GM23338 (cell line): Measurements from ENCODE around the gene LIMA1.

Source experiments
- CREB1 ChIP-seq: fragments of 250-450 bp; sonication (Bioruptor Pico); IDR thresholded peaks from 2 replicates; pipeline ENCODE4 v1.5.0; 2020; ENCODE audit warnings: low read depth, mild to moderate bottlenecking, moderate library complexity
- EZH2 ChIP-seq: fragments of 200-600 bp; sonication (generic); IDR thresholded peaks from one replicate; pipeline ENCODE4 v1.8.0; 2017; ENCODE audit warnings: antibody characterized with exemption, mild to moderate bottlenecking, low read depth; ENCODE audit not compliant: unreplicated experiment
- EZH2phosphoT487 ChIP-seq: fragments of 200-600 bp; sonication (generic); IDR thresholded peaks from one replicate; pipeline ENCODE4 v1.8.1; 2018; ENCODE audit warnings: antibody characterized with exemption; ENCODE audit not compliant: unreplicated experiment
- POLR2AphosphoS5 ChIP-seq: IDR thresholded peaks from 2 replicates; pipeline ENCODE4 v1.6.1; 2016; ENCODE audit warnings: antibody characterized with exemption, low read depth
- TF ChIP-seq, protein P1 (sequence below), 2 experiments: fragments of 200-600 bp in 1 of 2; sonication (generic) in 1 of 2; conservative IDR thresholded peaks; 2 replicates each; pipeline versions ENCODE4 v1.5.1 to v1.6.1; 2016 to 2017; ENCODE audit warnings: antibody characterized with exemption in 2 of 2, low read depth in 2 of 2, mild to moderate bottlenecking in 2 of 2, moderate library complexity in 1 of 2
- TF ChIP-seq, protein P2 (sequence below): IDR thresholded peaks from one replicate; pipeline ENCODE4 v1.6.1; 2018; ENCODE audit warnings: antibody characterized with exemption; ENCODE audit not compliant: unreplicated experiment

DNA sequence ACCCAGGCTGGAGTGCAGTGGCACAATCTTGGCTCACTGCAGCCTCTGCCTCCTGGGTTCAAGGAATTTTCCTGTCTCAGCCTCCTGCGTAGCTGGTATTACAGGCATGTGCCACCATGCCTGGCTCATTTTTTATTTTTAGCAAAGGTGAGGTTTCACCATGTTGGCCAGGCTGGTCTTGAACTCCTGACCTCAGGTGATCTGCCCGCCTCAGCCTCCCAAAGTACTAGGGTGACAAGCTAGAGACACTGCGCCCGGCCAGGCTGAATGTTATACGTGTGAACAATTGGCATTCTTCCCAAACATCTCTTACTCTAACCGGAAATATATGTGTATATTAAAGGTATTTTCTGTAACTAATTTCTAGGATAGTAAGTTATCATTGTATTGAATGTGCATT lies 13.2 kb upstream of the LIMA1 start:
- TF ChIP-seq POLR2AphosphoS5 (no peak), EZH2 (no peak), EZH2phosphoT487 (no peak), CREB1 (CRISPR knock-in tag) (no peak)
- TF ChIP-seq, protein P1, sequence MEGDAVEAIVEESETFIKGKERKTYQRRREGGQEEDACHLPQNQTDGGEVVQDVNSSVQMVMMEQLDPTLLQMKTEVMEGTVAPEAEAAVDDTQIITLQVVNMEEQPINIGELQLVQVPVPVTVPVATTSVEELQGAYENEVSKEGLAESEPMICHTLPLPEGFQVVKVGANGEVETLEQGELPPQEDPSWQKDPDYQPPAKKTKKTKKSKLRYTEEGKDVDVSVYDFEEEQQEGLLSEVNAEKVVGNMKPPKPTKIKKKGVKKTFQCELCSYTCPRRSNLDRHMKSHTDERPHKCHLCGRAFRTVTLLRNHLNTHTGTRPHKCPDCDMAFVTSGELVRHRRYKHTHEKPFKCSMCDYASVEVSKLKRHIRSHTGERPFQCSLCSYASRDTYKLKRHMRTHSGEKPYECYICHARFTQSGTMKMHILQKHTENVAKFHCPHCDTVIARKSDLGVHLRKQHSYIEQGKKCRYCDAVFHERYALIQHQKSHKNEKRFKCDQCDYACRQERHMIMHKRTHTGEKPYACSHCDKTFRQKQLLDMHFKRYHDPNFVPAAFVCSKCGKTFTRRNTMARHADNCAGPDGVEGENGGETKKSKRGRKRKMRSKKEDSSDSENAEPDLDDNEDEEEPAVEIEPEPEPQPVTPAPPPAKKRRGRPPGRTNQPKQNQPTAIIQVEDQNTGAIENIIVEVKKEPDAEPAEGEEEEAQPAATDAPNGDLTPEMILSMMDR (conservative IDR thresholded peaks at IDR 0.05; ENCODE audit: low read depth in 2 of 2): no peak
- TF ChIP-seq, protein P2, sequence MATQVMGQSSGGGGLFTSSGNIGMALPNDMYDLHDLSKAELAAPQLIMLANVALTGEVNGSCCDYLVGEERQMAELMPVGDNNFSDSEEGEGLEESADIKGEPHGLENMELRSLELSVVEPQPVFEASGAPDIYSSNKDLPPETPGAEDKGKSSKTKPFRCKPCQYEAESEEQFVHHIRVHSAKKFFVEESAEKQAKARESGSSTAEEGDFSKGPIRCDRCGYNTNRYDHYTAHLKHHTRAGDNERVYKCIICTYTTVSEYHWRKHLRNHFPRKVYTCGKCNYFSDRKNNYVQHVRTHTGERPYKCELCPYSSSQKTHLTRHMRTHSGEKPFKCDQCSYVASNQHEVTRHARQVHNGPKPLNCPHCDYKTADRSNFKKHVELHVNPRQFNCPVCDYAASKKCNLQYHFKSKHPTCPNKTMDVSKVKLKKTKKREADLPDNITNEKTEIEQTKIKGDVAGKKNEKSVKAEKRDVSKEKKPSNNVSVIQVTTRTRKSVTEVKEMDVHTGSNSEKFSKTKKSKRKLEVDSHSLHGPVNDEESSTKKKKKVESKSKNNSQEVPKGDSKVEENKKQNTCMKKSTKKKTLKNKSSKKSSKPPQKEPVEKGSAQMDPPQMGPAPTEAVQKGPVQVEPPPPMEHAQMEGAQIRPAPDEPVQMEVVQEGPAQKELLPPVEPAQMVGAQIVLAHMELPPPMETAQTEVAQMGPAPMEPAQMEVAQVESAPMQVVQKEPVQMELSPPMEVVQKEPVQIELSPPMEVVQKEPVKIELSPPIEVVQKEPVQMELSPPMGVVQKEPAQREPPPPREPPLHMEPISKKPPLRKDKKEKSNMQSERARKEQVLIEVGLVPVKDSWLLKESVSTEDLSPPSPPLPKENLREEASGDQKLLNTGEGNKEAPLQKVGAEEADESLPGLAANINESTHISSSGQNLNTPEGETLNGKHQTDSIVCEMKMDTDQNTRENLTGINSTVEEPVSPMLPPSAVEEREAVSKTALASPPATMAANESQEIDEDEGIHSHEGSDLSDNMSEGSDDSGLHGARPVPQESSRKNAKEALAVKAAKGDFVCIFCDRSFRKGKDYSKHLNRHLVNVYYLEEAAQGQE: no peak
